Glutamatergic neuron (in vitro differentiated cells): ENCODE measurements around the gene MCM6. TPM values are rescaled to one million over a fixed set of nuclear protein-coding genes. Genes with fewer than 3 reads are reported as not detected.

Source experiments
- DNase-seq: peaks from one replicate; pipeline ENCODE4 v3.0.0; 2022
- H3K27ac Mint-ChIP-seq: one replicate; pipeline ENCODE4 v1.8.0; 2020; ENCODE audit warnings: mild to moderate bottlenecking, mixed read lengths, inconsistent platforms; ENCODE audit not compliant: unreplicated experiment
- H3K27me3 Mint-ChIP-seq: one replicate; pipeline ENCODE4 v1.8.0; 2020; ENCODE audit warnings: mild to moderate bottlenecking, moderate library complexity, mixed read lengths, inconsistent platforms; ENCODE audit not compliant: unreplicated experiment
- H3K36me3 Mint-ChIP-seq: one replicate; pipeline ENCODE4 v1.8.0; 2020; ENCODE audit warnings: mild to moderate bottlenecking, mixed read lengths, inconsistent platforms; ENCODE audit not compliant: unreplicated experiment
- H3K4me1 Mint-ChIP-seq: one replicate; pipeline ENCODE4 v1.8.0; 2020; ENCODE audit warnings: mild to moderate bottlenecking, low read depth, mixed read lengths, inconsistent platforms; ENCODE audit not compliant: unreplicated experiment
- H3K4me3 Mint-ChIP-seq: one replicate; pipeline ENCODE4 v1.8.0; 2020; ENCODE audit warnings: mild to moderate bottlenecking, mixed read lengths, inconsistent platforms; ENCODE audit not compliant: unreplicated experiment
- H3K9me3 Mint-ChIP-seq: one replicate; pipeline ENCODE4 v1.8.0; 2020; ENCODE audit warnings: mild to moderate bottlenecking, moderate library complexity, mixed read lengths, inconsistent platforms; ENCODE audit not compliant: unreplicated experiment
- CTCF ChIP-seq: fragments of 200-600 bp; sonication (generic); IDR thresholded peaks from one replicate; pipeline ENCODE4 v1.5.0; 2021; ENCODE audit not compliant: partially characterized antibody, unreplicated experiment
- total RNA-seq: library from RNA; stranded (reverse); fragmentation: NEBNext Ultra II Directional; extraction: Animal tissue kit (Norgen Biotek cat#: 25700); gene quantifications from one replicate; pipeline ENCODE4 v1.2.1, GENCODE V29; 2021; ENCODE audit not compliant: unreplicated experiment

Gene MCM6
- total RNA-seq, 1 donor from 2014 or later: 11.7 TPM

GRCh38 chr2:135850892-135851668, 25.2 kb downstream of the MCM6 start:
- Mint-ChIP-seq H3K27me3 (no peaks in the 10 kb centered on the region), H3K9me3 (no peaks in the 10 kb centered on the region), H3K27ac (no peak overlapping the region), H3K4me3 (no peak overlapping the region), H3K4me1 (no peaks in the 10 kb centered on the region), H3K36me3 (no peaks in the 10 kb centered on the region)
- no peak for TF ChIP-seq CTCF
- DNase-seq: no peak

DNA sequence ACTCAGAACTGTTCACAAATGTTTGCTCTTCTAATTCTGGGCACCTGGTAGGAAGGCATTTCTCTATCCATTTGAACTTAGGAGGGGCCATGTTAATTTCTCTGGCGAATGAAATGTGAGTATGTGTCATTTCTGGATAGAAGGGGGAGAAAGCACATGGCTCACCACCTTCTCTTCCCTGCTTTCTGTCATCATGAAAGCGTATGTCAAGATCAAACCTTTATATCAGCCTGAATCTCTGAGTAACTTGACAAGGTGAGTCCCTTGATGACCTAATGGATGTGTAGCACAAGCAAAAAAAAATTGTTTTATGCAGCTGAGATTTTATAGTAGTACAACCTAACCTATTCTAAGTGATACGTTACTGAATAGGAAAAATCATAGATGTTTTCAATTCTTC, 27.2 kb downstream of the MCM6 start:
- Mint-ChIP-seq H3K36me3 (no peaks in the 10 kb centered on the region), H3K27ac (no peak overlapping the region), H3K4me3 (no peak overlapping the region), H3K9me3 (no peaks in the 10 kb centered on the region), H3K4me1 (no peaks in the 10 kb centered on the region), H3K27me3 (no peaks in the 10 kb centered on the region)
- no peak for DNase-seq
- TF ChIP-seq CTCF: no peak

- TF ChIP-seq CTCF: no peak
- Mint-ChIP-seq H3K27ac (no peak overlapping the region), H3K9me3 (no peaks in the 10 kb centered on the region), H3K4me3 (no peak overlapping the region), H3K4me1 (peaks cover 4% of the 10 kb centered on the region), H3K27me3 (no peaks in the 10 kb centered on the region), H3K36me3 (no peaks in the 10 kb centered on the region)
- no peak for DNase-seq
Observed at GRCh38 chr2:135845997-135846396, 30.2 kb downstream of the MCM6 start.

DNA sequence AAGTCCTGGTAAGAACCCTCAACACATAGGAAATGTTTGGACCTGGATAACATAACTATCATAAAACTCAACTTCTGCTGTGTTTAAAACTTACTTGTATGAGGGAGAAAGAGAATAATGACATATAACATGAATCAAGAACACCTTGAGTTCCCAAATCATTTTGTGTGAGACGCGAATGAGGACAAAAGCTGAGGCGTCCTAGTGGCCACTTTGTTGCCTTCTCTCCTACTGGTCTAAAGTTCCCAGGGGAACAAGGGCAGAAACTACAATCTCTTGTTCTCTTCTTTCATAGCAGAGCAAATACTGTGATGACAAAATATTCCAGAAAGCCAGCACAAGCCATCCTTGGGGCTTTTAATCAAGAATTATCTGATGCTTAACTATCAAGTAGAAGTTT, 31.0 kb downstream of the MCM6 start:
- no peak for DNase-seq
- H3K27me3 Mint-ChIP-seq: no peaks in the 10 kb centered on the region
- H3K36me3 Mint-ChIP-seq: no peaks in the 10 kb centered on the region
- H3K9me3 Mint-ChIP-seq: no peaks in the 10 kb centered on the region
- peak; percentile 27 for TF ChIP-seq CTCF
- H3K4me1 Mint-ChIP-seq: peaks cover 6% of the 10 kb centered on the region
- H3K4me3 Mint-ChIP-seq: no peak overlapping the region
- H3K27ac Mint-ChIP-seq: no peak overlapping the region

- H3K9me3 Mint-ChIP-seq: no peaks in the 10 kb centered on the region
- no peak for DNase-seq
- H3K4me1 Mint-ChIP-seq: peaks cover 12% of the 10 kb centered on the region
- H3K4me3 Mint-ChIP-seq: no peak overlapping the region
- H3K27me3 Mint-ChIP-seq: no peaks in the 10 kb centered on the region
- no peak overlapping the region for H3K27ac Mint-ChIP-seq
- H3K36me3 Mint-ChIP-seq: no peaks in the 10 kb centered on the region
- no peak for TF ChIP-seq CTCF
Observed at GRCh38 chr2:135844301-135844895, 31.8 kb downstream of the MCM6 start.
